A549 treated with GW870086 at 1 μM for 4 hours (cell line): Measurements from ENCODE around the gene MRPL17. TPM values are rescaled to one million over a fixed set of nuclear protein-coding genes. Genes with fewer than 3 reads are reported as not detected.

Source experiments
- total RNA-seq: library from RNA; stranded (reverse); fragments of 200-300 nt; extraction: Qiagen RNA extraction; gene quantifications from 5 replicates; pipeline ENCODE4 v1.2.3, GENCODE V29; 2022; ENCODE audit warnings: low read depth

MRPL17 gene
- total RNA-seq = 93.1 to 110 TPM (median 101 TPM) in 5 replicates

DNA sequence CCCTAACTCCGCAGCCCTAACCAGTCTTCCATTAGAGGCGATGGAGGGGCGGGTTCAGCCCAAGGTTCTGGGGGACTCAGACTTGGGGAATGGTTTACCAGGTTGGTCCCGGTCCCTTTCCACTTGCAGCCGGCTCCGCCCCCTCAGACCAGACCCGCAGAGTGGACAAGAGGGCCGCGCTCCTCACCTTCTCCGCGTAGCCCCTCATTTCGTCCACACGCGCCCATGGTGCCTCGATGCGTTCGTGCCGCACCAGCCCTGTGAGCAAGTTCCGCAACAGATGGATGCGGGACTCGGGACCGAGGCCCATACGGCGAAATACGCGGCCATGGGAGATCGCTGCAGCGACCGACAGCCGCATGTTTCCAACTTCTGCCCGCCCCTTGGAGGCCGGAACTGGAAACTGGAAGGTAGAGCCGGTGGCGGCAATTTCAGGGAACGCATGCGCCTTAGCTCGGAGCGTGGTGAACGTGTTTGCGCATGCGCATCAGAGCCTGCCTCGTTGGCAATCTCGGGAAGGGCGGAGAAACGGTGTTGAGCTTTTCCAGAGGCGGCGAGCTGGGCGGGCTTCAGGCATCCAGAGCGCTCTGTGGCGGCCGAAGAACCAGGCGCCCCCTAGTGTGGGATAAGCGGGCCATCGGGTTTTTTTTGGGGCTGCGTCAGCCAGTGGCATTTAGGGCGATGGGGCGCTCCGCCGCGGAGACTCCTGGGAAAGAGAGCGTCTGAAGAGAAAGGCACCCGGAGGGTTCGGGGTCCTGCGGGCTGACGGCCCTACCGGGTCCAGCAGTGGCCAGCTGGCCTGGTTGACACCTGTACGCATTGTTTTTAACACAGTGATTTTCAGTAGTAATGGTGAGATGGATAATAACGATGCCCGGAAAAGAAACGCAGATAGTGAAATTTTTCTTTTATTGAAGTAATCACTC, at the start of gene MRPL17:
Gene MRPL17, minus strand, starts transcription at position 405 of the 926 bp plus-strand sequence. Its CDS starts 44 bp downstream, at position 361.

DNA sequence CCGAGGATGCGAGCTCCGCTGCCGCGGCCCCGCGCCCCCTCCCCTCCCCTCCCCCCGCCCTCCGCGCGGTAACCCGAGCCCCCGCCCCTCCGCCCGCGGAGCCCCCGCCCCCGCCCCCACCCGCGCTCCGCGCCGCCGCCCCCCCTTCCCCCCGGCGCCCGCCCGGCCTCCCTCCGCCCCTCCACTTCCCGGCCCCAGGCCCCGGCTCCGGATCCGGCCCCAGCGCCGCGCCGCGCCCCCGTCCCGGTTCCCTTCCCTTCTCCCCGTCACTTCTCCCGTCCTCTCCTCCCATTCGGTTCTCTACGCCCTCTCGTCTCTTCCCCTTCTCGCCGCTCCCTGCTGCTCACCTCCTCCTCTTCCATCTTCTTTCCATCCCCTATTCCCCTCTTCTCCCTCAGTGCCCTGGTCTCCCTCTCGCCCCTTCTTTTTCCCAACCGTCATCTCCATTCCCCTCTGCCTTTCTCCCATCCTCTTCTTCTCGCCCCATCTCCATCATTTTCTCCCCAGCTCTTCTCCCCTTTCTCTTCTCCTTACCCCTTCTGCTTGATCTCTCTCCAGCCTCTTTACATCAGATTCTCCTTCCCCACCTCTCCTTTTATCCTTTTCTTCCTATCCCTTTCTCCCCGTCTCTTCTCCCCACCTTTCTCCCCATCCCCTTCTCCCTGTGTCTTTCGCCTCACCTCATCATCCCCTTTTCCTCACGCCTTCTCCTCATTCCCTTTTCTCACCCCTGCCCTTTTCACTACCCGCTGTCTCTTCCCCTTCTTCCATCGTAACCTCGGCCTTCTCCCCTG, 27.2 kb downstream of the MRPL17 start, which contains the start of gene DCHS1:
Gene DCHS1, minus strand, starts transcription at position 20 of the 794 bp plus-strand sequence. CDS start 14,196 bp downstream, outside the sequence.

Other genes starting within 250 kb of the MRPL17 start
- gene HPX, start 242.4 kb downstream of the MRPL17 start, total RNA-seq = 0.28 to 0.91 TPM (median 0.57 TPM) in 5 replicates
- 13.6 to 20.3 TPM (median 17.9 TPM) in 5 replicates for gene TRIM3, start 209.4 kb downstream of the MRPL17 start, total RNA-seq
- 55.1 to 58.2 TPM (median 57.8 TPM) in 5 replicates for gene ARFIP2, start 202.0 kb downstream of the MRPL17 start, total RNA-seq
- 32.6 to 37.6 TPM (median 35.3 TPM) in 5 replicates for gene TIMM10B, start 201.8 kb downstream of the MRPL17 start, total RNA-seq
- gene DNHD1, start 186.1 kb downstream of the MRPL17 start, total RNA-seq = 2.3 to 3.3 TPM (median 3.0 TPM) in 5 replicates
- gene RRP8, start 79.7 kb downstream of the MRPL17 start, total RNA-seq = 25.1 to 32.0 TPM (median 29.4 TPM) in 5 replicates
- 102 to 117 TPM (median 112 TPM) in 5 replicates for gene ILK, start 79.6 kb downstream of the MRPL17 start, total RNA-seq
- 155 to 277 TPM (median 228 TPM) in 5 replicates for gene TAF10, start 71.1 kb downstream of the MRPL17 start, total RNA-seq
- 40.6 to 49.2 TPM (median 44.8 TPM) in 5 replicates for gene TPP1, start 63.9 kb downstream of the MRPL17 start, total RNA-seq
- gene DCHS1, start 27.5 kb downstream of the MRPL17 start, total RNA-seq = 0.03 to 0.14 TPM (median 0.08 TPM) in 5 replicates
- 0.03 TPM in 2 of 5 replicates, not detected in the others for gene OR2AG2, start 88.6 kb upstream of the MRPL17 start, total RNA-seq
- gene OR2AG1, start 99.7 kb upstream of the MRPL17 start, total RNA-seq = not detected in 5 replicates
- not detected in 5 replicates for gene OR6A2, start 116.3 kb upstream of the MRPL17 start, total RNA-seq
- not detected in 5 replicates for gene OR10A5, start 162.3 kb upstream of the MRPL17 start, total RNA-seq
- gene OR10A2, start 179.7 kb upstream of the MRPL17 start, total RNA-seq = not detected in 5 replicates
- not detected in 5 replicates for gene OR10A4, start 193.3 kb upstream of the MRPL17 start, total RNA-seq
- not detected in 5 replicates for gene OR2D2, start 209.2 kb upstream of the MRPL17 start, total RNA-seq
- not detected in 5 replicates for gene OR2D3, start 237.7 kb upstream of the MRPL17 start, total RNA-seq
- 0.88 to 1.2 TPM (median 1.1 TPM) in 5 replicates for gene ZNF215, start 243.1 kb upstream of the MRPL17 start, total RNA-seq